ENCODE data around the gene STARD5. TPM values are rescaled to one million over a fixed set of nuclear protein-coding genes. Genes with fewer than 3 reads are reported as not detected.
"Not testable (repeated sequence)": the region's sequence is repeated elsewhere in the genome, so short reads cannot be mapped to it uniquely, and the experiment has no call there.

STARD5 gene
- total RNA-seq, 2 experiments from 2014 or later: 6.5 to 20.3 TPM

DNA sequence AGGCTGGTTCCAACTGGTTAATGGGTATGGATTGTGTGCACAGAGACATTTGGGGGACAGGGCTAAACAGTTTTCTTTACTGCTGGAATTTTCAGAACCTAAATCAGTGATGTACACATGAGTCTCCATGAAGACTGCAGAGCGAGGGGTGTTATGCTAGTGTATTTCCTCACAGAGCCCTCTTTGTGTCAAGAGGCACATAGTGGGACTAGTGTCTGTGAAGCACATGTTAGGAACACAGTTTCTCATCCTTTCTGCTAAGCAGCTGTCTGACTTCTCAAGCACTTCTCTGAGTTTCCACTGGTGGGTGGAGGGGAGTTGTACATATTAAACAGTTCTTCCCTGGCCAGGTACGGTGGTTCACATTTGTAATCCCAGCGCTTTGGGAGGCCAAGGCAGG is 9.4 kb upstream of the STARD5 start:
- Histone ChIP-seq H3K79me2 (ENCODE audit: insufficient read depth, low read depth, low read length) (no peaks in the 10 kb centered on the region), H3K4me2 (ENCODE audit: low read length) (no peak overlapping the region), H4K20me1 (ENCODE audit: insufficient read depth, low read length) (no peaks in the 10 kb centered on the region), H3K36me3 (ENCODE audit: insufficient read depth, low read length) (no peaks in the 10 kb centered on the region), H3K4me3 (ENCODE audit: low read depth, low read length, poor library complexity, severe bottlenecking) (no peak overlapping the region), H3K9me3 (ENCODE audit: low read length) (no peaks in the 10 kb centered on the region), H3K27ac (ENCODE audit: low read depth, low read length, poor library complexity, severe bottlenecking) (no peak overlapping the region), H2AFZ (ENCODE audit: low read length) (no peak overlapping the region), H3K9me2 (ENCODE audit: insufficient read depth, low read length) (no peaks in the 10 kb centered on the region), H3K4me1 (ENCODE audit: insufficient read depth, low read length, poor library complexity, severe bottlenecking) (peaks cover 23% of the 10 kb centered on the region)
- no TSS peak for BruUV-seq (replicated peaks)
- intact Hi-C loops (cut with micrococcal nuclease; ENCODE audit: unreplicated experiment): loop anchor here (5.0 to 10.0 kb wide), 2 partner anchors 179 to 226 kb away; no protein-coding TSS in a partner anchor
- ChIA-PET POLR2A (interaction anchor here (0.9 kb wide), 1 partner anchor 34 kb away, joined by 4 read pairs; no protein-coding TSS in a partner anchor), CTCF (ENCODE audit: unreplicated experiment) (no interaction called here)
- DNase-seq (ENCODE audit: low spot score): no peak
- TF ChIP-seq EZH2phosphoT487 (IDR thresholded peaks at IDR 0.05; ENCODE audit: borderline replicate concordance, low read depth, low read length): no peak
- no peak for TF ChIP-seq CTCF (conservative IDR thresholded peaks at IDR 0.05; ENCODE audit: low read length)

DNA sequence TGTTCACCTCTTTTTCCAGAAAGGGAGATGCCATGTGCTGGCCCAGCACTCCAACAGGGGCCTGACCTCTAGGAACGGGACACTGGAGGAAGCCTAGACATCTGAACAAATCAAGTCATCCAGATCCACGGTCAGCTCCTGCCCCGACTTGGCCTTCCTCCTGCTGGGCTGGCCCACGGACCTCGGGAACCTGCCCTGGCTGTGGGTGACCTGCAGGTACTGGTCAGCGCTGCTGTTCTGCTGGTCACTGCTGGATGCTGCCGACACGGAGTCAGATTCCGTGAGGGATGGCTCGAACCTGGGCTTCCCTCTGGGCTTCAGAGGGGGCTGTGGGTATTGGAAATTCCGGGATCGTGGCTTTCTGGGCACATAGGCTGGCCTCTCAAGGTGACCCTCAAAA is 8.4 kb upstream of the STARD5 start:
- Histone ChIP-seq H3K4me3 (ENCODE audit: low read depth, low read length, poor library complexity, severe bottlenecking) (no peak overlapping the region), H3K4me2 (ENCODE audit: low read length) (no peak overlapping the region), H3K4me1 (ENCODE audit: insufficient read depth, low read length, poor library complexity, severe bottlenecking) (peaks cover 34% of the 10 kb centered on the region), H4K20me1 (ENCODE audit: insufficient read depth, low read length) (no peaks in the 10 kb centered on the region), H3K27ac (ENCODE audit: low read depth, low read length, poor library complexity, severe bottlenecking) (no peak overlapping the region), H3K36me3 (ENCODE audit: insufficient read depth, low read length) (no peaks in the 10 kb centered on the region), H2AFZ (ENCODE audit: low read length) (no peak overlapping the region), H3K9me3 (ENCODE audit: low read length) (no peaks in the 10 kb centered on the region), H3K79me2 (ENCODE audit: insufficient read depth, low read depth, low read length) (no peaks in the 10 kb centered on the region), H3K9me2 (ENCODE audit: insufficient read depth, low read length) (no peaks in the 10 kb centered on the region)
- intact Hi-C loops (cut with micrococcal nuclease; ENCODE audit: unreplicated experiment): loop anchor here (5.0 to 10.0 kb wide), 2 partner anchors 178 to 225 kb away; no protein-coding TSS in a partner anchor
- ChIA-PET CTCF (ENCODE audit: unreplicated experiment) (no interaction called here), POLR2A (interaction anchor here (1.4 kb wide), 1 partner anchor 37 kb away, joined by 3 read pairs; no protein-coding TSS in a partner anchor)
- no peak for TF ChIP-seq EZH2phosphoT487 (IDR thresholded peaks at IDR 0.05; ENCODE audit: borderline replicate concordance, low read depth, low read length)
- no peak for TF ChIP-seq CTCF (conservative IDR thresholded peaks at IDR 0.05; ENCODE audit: low read length)
- no TSS peak for BruUV-seq (replicated peaks)
- no peak for DNase-seq (ENCODE audit: low spot score)

DNA sequence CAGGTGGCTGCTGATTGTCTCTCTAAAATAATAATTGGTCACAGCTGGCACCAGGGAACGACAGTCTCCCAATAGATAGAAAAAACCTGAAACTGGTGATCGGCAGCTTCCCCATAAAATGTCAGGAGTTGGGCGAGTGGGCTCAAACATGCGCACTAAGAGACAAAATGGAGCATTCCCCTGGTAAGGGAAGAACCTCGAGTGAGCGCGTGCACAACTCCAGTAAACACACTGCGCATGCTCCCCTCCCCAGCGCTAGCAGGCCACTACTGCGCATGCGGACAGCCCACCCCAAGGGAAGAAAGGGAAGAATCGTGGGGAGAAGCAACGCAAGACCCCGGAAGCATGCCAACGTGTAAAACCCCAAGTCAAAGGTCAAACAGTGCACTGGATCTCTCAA is 7.7 kb upstream of the STARD5 start:
- POLR2A ChIA-PET: interaction anchor here (1.4 kb wide), 1 partner anchor 36 kb away, joined by 3 read pairs; no protein-coding TSS in a partner anchor
- BruUV-seq (replicated peaks): no TSS peak
- no peak overlapping the region for H2AFZ ChIP-seq (ENCODE audit: low read length)
- DNase-seq (ENCODE audit: low spot score): no peak
- H3K9me3 ChIP-seq (ENCODE audit: low read length): no peaks in the 10 kb centered on the region
- H3K4me2 ChIP-seq (ENCODE audit: low read length): no peak overlapping the region
- no peaks in the 10 kb centered on the region for H3K36me3 ChIP-seq (ENCODE audit: insufficient read depth, low read length)
- no peak overlapping the region for H3K27ac ChIP-seq (ENCODE audit: low read depth, low read length, poor library complexity, severe bottlenecking)
- no peaks in the 10 kb centered on the region for H4K20me1 ChIP-seq (ENCODE audit: insufficient read depth, low read length)
- H3K79me2 ChIP-seq (ENCODE audit: insufficient read depth, low read depth, low read length): no peaks in the 10 kb centered on the region
- H3K9me2 ChIP-seq (ENCODE audit: insufficient read depth, low read length): no peaks in the 10 kb centered on the region
- H3K4me1 ChIP-seq (ENCODE audit: insufficient read depth, low read length, poor library complexity, severe bottlenecking): peaks cover 38% of the 10 kb centered on the region
- H3K4me3 ChIP-seq (ENCODE audit: low read depth, low read length, poor library complexity, severe bottlenecking): no peak overlapping the region
- CTCF ChIA-PET (ENCODE audit: unreplicated experiment): no interaction called here
- intact Hi-C loops (cut with micrococcal nuclease; ENCODE audit: unreplicated experiment): loop anchor here (5.0 to 10.0 kb wide), 2 partner anchors 177 to 224 kb away; no protein-coding TSS in a partner anchor
- TF ChIP-seq CTCF (conservative IDR thresholded peaks at IDR 0.05; ENCODE audit: low read length): no peak
- TF ChIP-seq EZH2phosphoT487 (IDR thresholded peaks at IDR 0.05; ENCODE audit: borderline replicate concordance, low read depth, low read length): no peak

GRCh38 chr15:81331141-81331540 is 7.2 kb upstream of the STARD5 start:
- CTCF ChIA-PET (ENCODE audit: unreplicated experiment); BruUV-seq (replicated peaks): not testable (repeated sequence)

More at GRCh38 chr15:81331141-81331540, 7.2 kb upstream of the STARD5 start:
- H3K4me1 ChIP-seq (ENCODE audit: insufficient read depth, low read length, poor library complexity, severe bottlenecking): peaks cover 34% of the 10 kb centered on the region
- H3K9me2 ChIP-seq (ENCODE audit: insufficient read depth, low read length); H3K79me2 ChIP-seq (ENCODE audit: insufficient read depth, low read depth, low read length); H4K20me1 ChIP-seq (ENCODE audit: insufficient read depth, low read length); H3K9me3 ChIP-seq (ENCODE audit: low read length); DNase-seq (ENCODE audit: low spot score); H3K4me3 ChIP-seq (ENCODE audit: low read depth, low read length, poor library complexity, severe bottlenecking); H3K36me3 ChIP-seq (ENCODE audit: insufficient read depth, low read length); POLR2A ChIA-PET; H3K27ac ChIP-seq (ENCODE audit: low read depth, low read length, poor library complexity, severe bottlenecking); H3K4me2 ChIP-seq (ENCODE audit: low read length); H2AFZ ChIP-seq (ENCODE audit: low read length): not testable (repeated sequence)
- intact Hi-C loops (cut with micrococcal nuclease; ENCODE audit: unreplicated experiment): loop anchor here (5.0 to 10.0 kb wide), 2 partner anchors 176 to 224 kb away; no protein-coding TSS in a partner anchor
